ENCODE data around the gene NDUFS1. TPM values are rescaled to one million over a fixed set of nuclear protein-coding genes. Genes with fewer than 3 reads are reported as not detected.
"Not testable (repeated sequence)": the region's sequence is repeated elsewhere in the genome, so short reads cannot be mapped to it uniquely, and the experiment has no call there.

Gene NDUFS1
- total and polyA plus RNA-seq, 9 donors, result 17.3 to 86.7 (median 58.3) TPM

- Histone ChIP-seq H3K9me3 (peaks cover 0 to 2% of the 10 kb centered on the region in 2 donors), H3K27me3 (no peaks in the 10 kb centered on the region), H3K4me1 (ENCODE audit: insufficient read depth) (no peaks in the 10 kb centered on the region), H3K4me3 (no peak overlapping the region), H3K36me3 (no peaks in the 10 kb centered on the region), H3K27ac (no peak overlapping the region)
- DNase-seq, result no peak
- TF ChIP-seq EP300 (IDR thresholded peaks at IDR 0.05), result no peak
- no peak for TF ChIP-seq POLR2A (IDR thresholded peaks at IDR 0.05)
- intact Hi-C loops (cut with DNase I), result no loop called here
Observed at GRCh38 chr2:206125901-206126300, 33.3 kb downstream of the NDUFS1 start.

- H3K9me3 ChIP-seq; H3K4me1 ChIP-seq (ENCODE audit: insufficient read depth); H3K36me3 ChIP-seq; H3K27ac ChIP-seq; intact Hi-C loops (cut with DNase I); DNase-seq; H3K4me3 ChIP-seq; H3K27me3 ChIP-seq: not testable (repeated sequence)
- WGBS, 3 donors, result 98 to 99% (median 98%) methylated on average over 3 of the region's 3 CpGs
Observed at GRCh38 chr2:206122569-206122968, 36.7 kb downstream of the NDUFS1 start.

GRCh38 chr2:206116278-206116677 lies 43.0 kb downstream of the NDUFS1 start:
- H3K27ac ChIP-seq, result no peak overlapping the region
- DNase-seq, result no peak
- no peaks in the 10 kb centered on the region for H3K27me3 ChIP-seq
- TF ChIP-seq POLR2A (IDR thresholded peaks at IDR 0.05), result no peak
- TF ChIP-seq EP300 (IDR thresholded peaks at IDR 0.05), result no peak
- no peak for TF ChIP-seq CTCF (IDR thresholded peaks at IDR 0.05)
- peaks cover under 1 to 6% of the 10 kb centered on the region in 2 donors for H3K9me3 ChIP-seq
- intact Hi-C loops (cut with DNase I), result no loop called here
- H3K4me1 ChIP-seq (ENCODE audit: insufficient read depth), result no peaks in the 10 kb centered on the region
- no peaks in the 10 kb centered on the region for H3K36me3 ChIP-seq
- WGBS, 3 donors, result 93 to 94% (median 93%) methylated on average over 21 of the region's 21 CpGs
- no peak overlapping the region for H3K4me3 ChIP-seq

- no peaks in the 10 kb centered on the region for H3K4me1 ChIP-seq (ENCODE audit: insufficient read depth)
- H3K4me3 ChIP-seq, result no peak overlapping the region
- H3K27ac ChIP-seq, result no peak overlapping the region
- no peaks in the 10 kb centered on the region for H3K36me3 ChIP-seq
- no peaks in the 10 kb centered on the region for H3K27me3 ChIP-seq
- intact Hi-C loops (cut with DNase I), result no loop called here
- TF ChIP-seq POLR2A (IDR thresholded peaks at IDR 0.05), result no peak
- TF ChIP-seq CTCF (IDR thresholded peaks at IDR 0.05), result no peak
- TF ChIP-seq EP300 (IDR thresholded peaks at IDR 0.05), result no peak
- DNase-seq, result no peak
- H3K9me3 ChIP-seq, result peaks cover 0 to 3% of the 10 kb centered on the region in 2 donors
- WGBS, 3 donors, result 91 to 94% (median 91%) methylated on average over 3 of the region's 3 CpGs
Observed at GRCh38 chr2:206115026-206115578, 44.1 kb downstream of the NDUFS1 start.

GRCh38 chr2:206112846-206113547 lies 46.2 kb downstream of the NDUFS1 start:
- WGBS, 3 donors, result 91 to 93% (median 92%) methylated on average over 7 of the region's 7 CpGs
- Histone ChIP-seq H3K36me3 (no peaks in the 10 kb centered on the region), H3K27me3 (no peaks in the 10 kb centered on the region), H3K4me3 (no peak overlapping the region), H3K27ac (no peak overlapping the region), H3K4me1 (ENCODE audit: insufficient read depth) (no peaks in the 10 kb centered on the region), H3K9me3 (no peaks in the 10 kb centered on the region)
- intact Hi-C loops (cut with DNase I), result no loop called here
- DNase-seq, result no peak
- no peak for TF ChIP-seq CTCF (IDR thresholded peaks at IDR 0.05)
- TF ChIP-seq POLR2A (IDR thresholded peaks at IDR 0.05), result no peak

Measured in ovary (tissue), 9 donors.